NCI-H1048 (cell line): ENCODE results near the gene CADM2.

ENCODE experiments used
- DNase-seq: peaks from one replicate; lab custom pipeline; 2025; lab: John Stamatoyannopoulos, UW

Gene CADM2

DNA sequence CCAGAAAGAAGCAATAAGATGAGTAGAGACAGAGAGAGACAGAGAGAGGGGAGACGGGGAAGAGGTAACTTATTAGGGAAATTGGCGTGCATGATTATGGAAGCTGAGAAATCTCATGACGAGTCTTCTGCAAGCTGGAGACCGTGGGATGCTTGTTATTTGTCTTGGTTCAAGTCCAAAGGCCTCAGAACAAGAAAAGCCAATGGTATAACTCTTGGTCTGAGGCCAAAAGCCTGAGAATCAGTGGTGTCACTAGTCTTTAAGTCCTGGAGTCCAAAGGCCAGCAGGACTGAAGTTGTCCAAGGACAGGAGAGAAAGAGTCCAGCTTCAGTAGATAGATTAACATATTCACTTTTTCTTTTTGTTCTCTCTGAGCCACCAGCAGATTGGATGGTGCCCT lies 613.6 kb downstream of the CADM2 start:
- DNase-seq, result no peak

DNA sequence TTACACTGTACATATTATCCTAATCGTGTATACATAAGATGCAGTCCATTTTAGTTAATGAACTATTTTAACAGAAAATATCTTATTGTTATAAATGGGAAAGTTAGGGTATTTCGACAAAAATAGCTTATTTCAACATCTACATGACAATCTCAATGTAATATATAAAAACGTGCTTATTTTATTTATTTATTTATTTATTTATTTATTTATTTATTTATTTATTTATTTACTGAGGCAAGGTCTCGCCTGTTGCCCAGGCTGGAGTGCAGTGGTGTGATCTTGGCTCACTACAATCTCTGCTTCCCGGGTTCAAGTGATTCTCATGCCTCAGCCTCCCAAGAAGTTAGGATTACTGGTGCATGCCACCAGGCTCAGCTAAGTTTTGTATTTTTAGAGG lies 614.2 kb downstream of the CADM2 start:
- no peak for DNase-seq

DNA sequence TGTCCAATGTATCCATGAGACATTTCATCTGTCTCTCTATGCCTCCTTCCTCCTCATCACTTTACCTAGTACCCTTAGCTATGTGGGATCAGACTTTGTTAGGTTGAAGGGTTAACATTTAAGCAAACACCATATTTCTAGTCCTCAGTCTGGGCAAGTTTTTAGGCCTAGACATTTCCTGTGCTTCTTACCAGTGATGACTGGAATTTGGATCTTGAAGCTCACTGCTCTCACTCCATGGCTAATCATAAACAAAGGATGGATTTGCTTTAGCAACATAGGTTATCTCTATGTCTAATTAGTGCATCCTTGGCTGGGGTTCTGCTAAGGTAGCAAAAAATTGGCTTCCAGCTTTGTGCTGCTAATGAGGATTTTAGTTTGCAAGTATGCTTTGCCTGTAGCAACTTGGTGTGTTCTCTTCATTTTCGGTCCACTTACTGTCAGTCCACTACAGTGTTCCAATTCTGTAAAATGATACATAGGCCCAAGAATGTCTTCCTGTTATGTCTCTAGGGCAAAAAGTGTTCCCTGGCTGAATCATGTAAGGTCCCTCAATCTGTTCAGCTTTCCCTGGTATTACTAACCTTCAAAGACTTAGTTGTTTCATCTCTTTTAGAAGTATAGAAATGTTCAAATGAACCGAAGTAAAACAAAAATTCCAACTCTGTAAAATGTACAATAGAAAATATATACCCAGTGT lies 615.4 kb downstream of the CADM2 start:
- DNase-seq, result no peak

GRCh38 chr3:85576091-85576690 lies 617.4 kb downstream of the CADM2 start:
- DNase-seq, result peak; percentile 26

DNA sequence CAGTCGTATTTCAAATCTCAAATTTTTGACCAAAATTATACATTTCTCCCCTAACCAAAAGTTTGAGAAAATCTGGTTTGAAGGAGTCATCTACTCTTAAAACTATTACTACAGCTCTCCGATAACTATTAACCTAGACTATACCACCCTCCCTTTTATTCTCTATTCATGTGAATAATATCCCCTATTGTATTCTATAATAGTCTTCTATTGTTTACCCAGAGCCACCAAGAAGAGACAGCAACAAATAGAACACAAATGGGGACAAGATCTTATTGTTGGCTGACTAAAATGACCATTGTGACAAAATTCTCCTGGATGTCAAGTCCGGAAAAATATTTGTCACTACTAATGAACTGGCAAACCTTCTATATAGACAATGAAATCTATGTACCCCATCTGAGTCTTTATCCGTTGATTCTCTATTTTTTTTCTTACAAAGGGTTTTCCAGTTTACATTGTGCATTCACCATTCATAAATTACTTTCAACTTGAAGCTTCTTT lies 618.0 kb downstream of the CADM2 start:
- no peak for DNase-seq

DNA sequence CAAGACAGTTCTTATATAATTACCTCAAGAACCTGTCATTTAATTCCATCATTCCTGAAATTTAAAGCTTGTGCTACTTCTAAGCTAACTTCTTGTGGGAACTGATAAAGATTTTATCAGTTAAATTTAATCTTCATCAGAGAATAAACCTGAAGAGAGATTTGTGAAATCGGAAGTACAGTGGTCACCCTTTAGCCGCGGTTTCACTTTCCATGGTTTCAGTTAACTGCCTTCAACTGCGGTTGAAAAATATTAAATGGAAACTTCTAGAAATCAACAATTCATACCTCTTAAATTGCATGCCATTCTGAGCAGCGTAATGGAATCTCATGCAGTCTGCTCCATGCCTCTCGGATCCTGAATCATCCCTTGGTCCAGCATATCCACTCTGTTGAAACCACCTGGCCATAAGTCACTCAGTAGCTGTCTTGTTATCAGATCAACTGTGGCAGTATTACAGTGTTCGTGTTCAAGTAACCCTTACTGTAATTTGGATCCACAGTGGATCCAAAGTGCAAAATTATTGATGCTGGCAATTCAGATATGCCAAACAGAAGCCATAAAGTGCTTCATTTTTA lies 626.1 kb downstream of the CADM2 start:
- DNase-seq, result no peak

GRCh38 chr3:85586018-85586417 lies 627.2 kb downstream of the CADM2 start:
- DNase-seq, result no peak

- no peak for DNase-seq
Measured at GRCh38 chr3:85589145-85589544, 630.4 kb downstream of the CADM2 start.

- DNase-seq, result no peak
Measured at GRCh38 chr3:85591451-85591850, 632.7 kb downstream of the CADM2 start.

DNA sequence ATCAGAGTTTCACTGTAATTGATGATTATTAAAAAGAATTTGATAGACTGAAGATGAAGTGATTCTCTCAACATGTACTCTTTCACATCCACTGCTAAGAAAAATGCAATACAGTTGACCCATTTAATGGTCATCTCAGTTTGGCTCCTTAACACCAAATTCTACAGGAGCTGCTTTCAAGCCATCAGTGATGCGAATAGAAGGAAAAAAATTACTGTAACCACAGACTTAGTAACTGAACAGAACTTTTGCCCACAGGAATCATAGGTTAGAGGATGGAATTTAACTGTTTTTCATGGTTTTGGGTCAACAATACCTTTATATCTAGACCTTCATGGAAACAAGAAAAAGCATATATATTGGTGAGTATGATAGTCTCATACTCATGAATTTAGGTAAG lies 633.5 kb downstream of the CADM2 start:
- no peak for DNase-seq

GRCh38 chr3:85594676-85595075 lies 635.9 kb downstream of the CADM2 start:
- no peak for DNase-seq

GRCh38 chr3:85603378-85603777 lies 644.6 kb downstream of the CADM2 start:
- peak; percentile 22 for DNase-seq

- no peak for DNase-seq
Measured at GRCh38 chr3:85604641-85605040, 645.9 kb downstream of the CADM2 start.

- DNase-seq, result no peak
Measured at GRCh38 chr3:85605066-85605465, 646.3 kb downstream of the CADM2 start.

- DNase-seq, result no peak
Measured at GRCh38 chr3:85626662-85627061, 667.9 kb downstream of the CADM2 start.

DNA sequence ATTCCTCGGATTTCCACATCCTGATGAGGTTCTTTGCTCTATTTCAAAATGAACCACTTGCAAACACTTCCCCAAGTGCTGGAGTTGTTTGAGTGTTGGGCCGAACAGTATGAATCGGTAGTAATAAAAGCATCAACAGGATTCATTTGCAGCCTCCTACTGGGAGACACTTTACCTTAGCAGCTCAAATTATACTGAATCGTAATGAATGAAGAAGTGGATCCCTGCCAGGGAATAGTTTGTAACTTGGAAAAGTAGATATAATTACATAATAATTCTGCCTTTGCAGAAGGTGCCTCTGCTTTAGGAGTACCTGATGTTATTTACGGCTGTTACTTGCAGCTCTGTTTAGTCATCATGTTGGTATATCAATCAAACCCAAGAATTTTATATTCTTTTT lies 669.1 kb downstream of the CADM2 start:
- no peak for DNase-seq

DNA sequence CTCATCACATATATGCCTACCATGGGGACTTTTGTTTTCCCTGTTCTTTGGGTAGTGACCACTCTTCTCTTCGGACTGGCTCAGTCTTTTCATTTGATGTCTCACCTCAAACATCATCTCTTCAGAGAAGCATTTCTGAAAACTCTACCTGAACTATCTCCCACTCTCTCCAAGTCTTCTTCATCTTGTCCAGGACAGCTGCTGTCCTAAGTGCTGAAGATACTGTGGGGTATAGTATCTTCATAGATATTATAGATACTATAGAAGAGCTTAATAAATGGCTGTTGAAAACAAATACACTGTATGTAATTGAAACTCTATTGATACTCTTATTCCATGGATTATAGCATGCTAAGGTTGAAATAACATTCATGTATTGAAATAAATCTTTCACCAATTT lies 672.3 kb downstream of the CADM2 start:
- DNase-seq, result no peak

GRCh38 chr3:85632921-85633320 lies 674.1 kb downstream of the CADM2 start:
- DNase-seq, result no peak

- no peak for DNase-seq
Measured at GRCh38 chr3:85652360-85652759, 693.6 kb downstream of the CADM2 start.

DNA sequence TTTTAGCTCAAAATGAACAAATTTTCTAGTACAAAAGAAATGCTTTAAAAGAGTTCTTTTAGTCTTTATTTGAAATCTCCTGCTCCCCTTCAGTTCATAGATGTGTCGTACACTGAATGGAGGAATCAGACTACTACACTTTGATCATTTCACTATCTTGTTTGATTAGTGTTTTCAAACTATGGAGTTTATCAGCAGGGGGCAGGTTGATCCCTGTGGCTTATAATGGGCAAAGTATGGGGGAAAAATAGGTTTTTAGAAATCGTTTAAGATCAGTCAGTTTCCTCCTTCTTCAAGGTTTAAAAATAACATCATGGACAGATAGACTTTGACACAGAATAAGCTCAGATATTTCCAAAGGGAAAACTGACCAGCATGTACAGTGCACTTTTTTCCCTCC lies 701.7 kb downstream of the CADM2 start:
- no peak for DNase-seq

DNA sequence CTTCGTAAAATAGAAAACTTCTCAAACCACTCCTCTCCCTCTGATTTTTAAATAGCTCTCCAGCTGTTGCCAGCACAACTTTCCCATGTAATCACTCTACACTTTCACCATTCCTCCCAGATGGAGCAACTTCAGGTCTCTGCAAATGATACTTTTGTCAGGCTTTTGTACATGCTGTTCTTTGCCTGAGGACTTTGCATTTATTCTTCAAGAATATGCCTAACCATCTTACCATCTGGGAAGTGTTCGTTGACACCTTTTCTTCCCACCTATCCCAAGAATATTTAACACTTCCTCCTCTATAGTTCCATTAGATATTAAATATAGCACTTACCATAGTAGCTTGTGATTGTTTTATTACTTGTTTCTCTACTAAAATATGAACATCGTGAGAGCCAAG lies 703.7 kb downstream of the CADM2 start:
- no peak for DNase-seq

- DNase-seq, result no peak
Measured at GRCh38 chr3:85667744-85668143, 709.0 kb downstream of the CADM2 start.

GRCh38 chr3:85670634-85671205 lies 711.9 kb downstream of the CADM2 start:
- DNase-seq, result no peak
